Measurements from ENCODE around the gene PI4KA. TPM values are rescaled to one million over a fixed set of nuclear protein-coding genes. Genes with fewer than 3 reads are reported as not detected.
A peak's percentile ranks its signal among the peaks of the same experiment; 100 is the strongest.

The PI4KA gene
- total RNA-seq, 4 donors from 2014 or later: 85.0 to 127 (median 101) TPM

- Histone ChIP-seq H3K9me3 (no peaks in the 10 kb centered on the region), H3K4me1 (peaks cover 5 to 10% of the 10 kb centered on the region in 2 donors), H3K27ac (no peak overlapping the region), H3K36me3 (peaks cover 1 to 3% of the 10 kb centered on the region in 2 donors), H3K27me3 (no peaks in the 10 kb centered on the region), H3K4me3 (replicated peaks in 1 of 3) (no peak overlapping the region)
- peak; percentile 44 to 53 for DNase-seq
- intact Hi-C loops (cut with DNase I): no loop called here
- TF ChIP-seq POLR2A (IDR thresholded peaks at IDR 0.05) (no peak), CTCF (IDR thresholded peaks at IDR 0.05) (peak in 5 of 6 experiments; percentile 39 to 68 (median 48))
- WGBS, 2 donors: 71 to 78% methylated on average over 14 of the region's 14 CpGs
These were observed 74.5 kb downstream of the PI4KA start for GRCh38 chr22:20783844-20784723.

GRCh38 chr22:20783300-20783673, 75.3 kb downstream of the PI4KA start:
- Histone ChIP-seq H3K27me3 (no peaks in the 10 kb centered on the region), H3K4me1 (peaks cover 3% of the 10 kb centered on the region in 2 donors), H3K9me3 (no peaks in the 10 kb centered on the region), H3K4me3 (replicated peaks in 1 of 3) (no peak overlapping the region), H3K27ac (no peak overlapping the region), H3K36me3 (peaks cover 0 to 4% of the 10 kb centered on the region in 2 donors)
- no peak for DNase-seq
- intact Hi-C loops (cut with DNase I): no loop called here
- TF ChIP-seq CTCF (IDR thresholded peaks at IDR 0.05) (no peak), POLR2A (IDR thresholded peaks at IDR 0.05) (no peak)
- 100% methylated on average over 3 of the region's 3 CpGs for WGBS, 2 donors

GRCh38 chr22:20782596-20783299, 75.9 kb downstream of the PI4KA start:
- Histone ChIP-seq H3K9me3 (no peaks in the 10 kb centered on the region), H3K27ac (no peak overlapping the region), H3K4me1 (peaks cover 0 to 3% of the 10 kb centered on the region in 2 donors), H3K36me3 (peaks cover 0 to 4% of the 10 kb centered on the region in 2 donors), H3K4me3 (replicated peaks in 1 of 3) (no peak overlapping the region), H3K27me3 (no peaks in the 10 kb centered on the region)
- WGBS, 2 donors: 97 to 98% methylated on average over 4 of the region's 4 CpGs
- TF ChIP-seq CTCF (IDR thresholded peaks at IDR 0.05) (no peak), POLR2A (IDR thresholded peaks at IDR 0.05) (no peak)
- no peak for DNase-seq
- intact Hi-C loops (cut with DNase I): no loop called here

- intact Hi-C loops (cut with DNase I): no loop called here
- no peak for DNase-seq
- no peak overlapping the region for H3K27ac ChIP-seq
- H3K27me3 ChIP-seq: no peaks in the 10 kb centered on the region
- WGBS, 2 donors: 79 to 94% methylated on average over 4 of the region's 4 CpGs
- H3K4me3 ChIP-seq (replicated peaks in 1 of 3): no peak overlapping the region
- TF ChIP-seq POLR2A (IDR thresholded peaks at IDR 0.05) (no peak), CTCF (IDR thresholded peaks at IDR 0.05) (no peak)
- no peaks in the 10 kb centered on the region for H3K9me3 ChIP-seq
- H3K36me3 ChIP-seq: peaks cover 0 to 4% of the 10 kb centered on the region in 2 donors
- peaks cover 3 to 10% of the 10 kb centered on the region in 2 donors for H3K4me1 ChIP-seq
These were observed 76.5 kb downstream of the PI4KA start for GRCh38 chr22:20782083-20782482.
